IPS-NIHi11 (cell line): ENCODE data around the gene CRNN.

Experiments used
- DNase-seq: peaks from one replicate; pipeline ENCODE4 v3.0.0; 2012; ENCODE audit warnings: mixed read lengths, low spot score

Gene CRNN

GRCh38 chr1:152419917-152420316 is 5.9 kb upstream of the CRNN start:
- DNase-seq, result no peak

DNA sequence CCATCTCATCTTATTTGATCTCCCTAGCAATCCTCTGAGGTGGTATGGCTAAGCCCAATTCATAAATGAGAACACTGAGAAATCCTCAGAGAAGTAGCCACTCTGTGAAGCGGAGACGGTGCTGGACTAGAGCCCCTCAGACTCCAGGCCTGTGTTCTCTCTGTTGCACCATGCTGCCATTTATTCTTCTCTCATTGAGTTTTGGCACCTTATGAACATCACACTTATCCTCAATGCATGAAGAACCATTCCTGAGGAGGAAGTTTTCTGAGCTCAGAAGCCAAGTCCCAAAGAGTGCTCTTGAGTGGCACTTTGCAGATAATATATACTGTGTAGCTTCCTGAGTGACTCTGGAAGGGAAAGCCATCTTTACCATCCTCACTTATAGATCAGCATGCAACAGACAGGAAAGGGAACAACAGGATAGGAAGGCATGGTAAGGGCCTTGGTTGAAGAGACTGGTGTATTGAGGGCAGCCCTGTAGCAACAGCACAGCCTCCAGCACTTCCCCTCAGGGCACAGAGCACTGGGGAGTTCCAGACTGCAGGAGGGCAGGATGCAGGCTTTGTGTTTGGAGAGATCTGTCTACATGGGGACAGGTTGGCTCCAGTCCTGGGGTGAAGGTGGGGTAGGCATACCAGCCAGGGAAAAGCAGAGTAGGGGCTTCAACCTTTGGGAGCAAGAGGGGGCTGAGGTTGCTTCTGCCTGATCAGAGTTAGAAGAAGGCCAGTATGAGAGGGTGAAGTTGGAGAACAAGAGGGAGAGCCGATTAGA is 1.6 kb upstream of the CRNN start:
- no peak for DNase-seq

- no peak for DNase-seq
Measured at GRCh38 chr1:152412756-152413155, 1.3 kb downstream of the CRNN start.

- DNase-seq, result no peak
Measured at GRCh38 chr1:152411134-152411533, 2.9 kb downstream of the CRNN start.

DNA sequence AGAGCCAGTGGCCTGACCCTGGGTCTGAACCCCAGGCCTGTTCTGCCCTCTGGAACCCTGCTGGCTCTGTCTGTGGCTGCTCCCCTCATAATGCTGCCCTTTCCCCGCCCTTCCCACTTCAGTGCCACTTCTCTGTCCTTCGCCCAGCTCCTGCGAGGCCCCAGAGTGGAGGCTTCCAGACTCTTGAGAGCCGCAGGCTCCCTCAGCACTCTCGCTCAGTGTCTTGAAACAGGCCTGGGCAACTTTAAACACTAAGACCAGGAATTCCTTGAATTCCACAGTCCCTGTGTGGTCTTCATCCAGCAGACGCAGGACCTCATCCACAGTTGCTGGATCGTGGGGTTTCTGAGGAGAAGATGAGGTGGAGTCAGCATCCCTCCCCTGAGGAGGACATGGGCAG is 3.5 kb downstream of the CRNN start:
- no peak for DNase-seq

GRCh38 chr1:152410028-152410427 is 4.0 kb downstream of the CRNN start:
- DNase-seq, result no peak

GRCh38 chr1:152408664-152409063 is 5.4 kb downstream of the CRNN start:
- no peak for DNase-seq

DNA sequence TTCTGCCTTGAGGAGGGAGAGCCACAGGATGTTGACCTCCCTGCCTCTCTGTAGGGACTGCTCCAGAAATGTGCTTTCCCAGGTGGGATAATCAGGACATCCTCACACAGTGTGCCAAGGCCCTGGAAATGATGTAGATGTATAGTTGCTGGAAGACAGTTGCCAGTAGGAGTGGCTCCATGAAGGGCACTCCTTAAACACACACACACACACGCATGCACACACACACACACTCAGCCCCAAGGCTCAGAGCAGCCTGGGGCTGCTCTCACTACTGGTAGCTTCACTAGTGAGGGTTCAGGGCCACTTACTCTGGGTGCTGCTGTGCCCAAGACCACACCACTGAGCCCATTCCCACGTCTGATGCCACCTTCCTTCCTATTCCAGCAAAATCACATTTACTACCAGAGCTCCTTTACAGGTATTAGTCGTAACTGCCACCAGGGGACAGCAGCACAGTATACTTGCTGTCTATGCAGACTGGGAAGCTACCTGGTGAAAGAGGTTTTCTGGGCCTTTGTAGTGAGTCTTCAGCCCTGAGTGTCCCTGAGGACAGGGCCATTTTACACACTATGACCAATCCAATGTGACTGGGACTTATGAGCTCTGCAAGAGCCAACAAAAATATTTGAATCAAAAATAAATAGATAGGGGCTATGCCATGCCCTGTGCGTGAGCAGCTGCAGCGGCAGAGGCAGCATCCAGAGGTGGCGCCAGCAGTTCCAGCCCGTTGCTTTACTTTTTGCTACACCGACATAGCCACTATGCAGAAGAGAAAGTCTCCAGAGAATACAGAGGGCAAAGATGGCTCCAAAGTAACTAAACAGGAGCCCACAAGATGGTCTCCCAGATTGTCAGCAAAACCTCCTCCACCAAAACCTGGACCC is 15.0 kb downstream of the CRNN start:
- DNase-seq, result peak; percentile 11

- no peak for DNase-seq
Measured at GRCh38 chr1:152397474-152397873, 16.6 kb downstream of the CRNN start.

DNA sequence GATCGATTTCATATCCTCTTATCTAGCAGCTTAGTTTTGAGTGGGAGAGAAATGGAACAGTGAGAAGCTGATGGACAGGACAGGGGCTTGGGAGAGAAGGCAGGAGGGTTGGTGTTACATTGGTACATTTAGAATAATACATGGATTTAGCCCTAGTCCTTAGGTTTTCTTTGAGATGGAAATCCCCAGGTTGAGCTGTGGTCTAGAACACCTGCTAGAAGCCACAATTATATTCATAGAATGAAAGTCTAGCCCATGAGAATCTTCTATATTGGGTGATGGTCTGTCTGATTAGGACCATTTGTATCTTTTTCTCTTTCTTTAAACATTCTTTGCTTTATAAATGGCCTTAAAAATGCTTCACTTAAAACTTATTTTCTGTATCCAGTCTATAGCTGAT is 19.9 kb downstream of the CRNN start:
- no peak for DNase-seq

- DNase-seq, result no peak
Measured at GRCh38 chr1:152392909-152393308, 21.2 kb downstream of the CRNN start.

DNA sequence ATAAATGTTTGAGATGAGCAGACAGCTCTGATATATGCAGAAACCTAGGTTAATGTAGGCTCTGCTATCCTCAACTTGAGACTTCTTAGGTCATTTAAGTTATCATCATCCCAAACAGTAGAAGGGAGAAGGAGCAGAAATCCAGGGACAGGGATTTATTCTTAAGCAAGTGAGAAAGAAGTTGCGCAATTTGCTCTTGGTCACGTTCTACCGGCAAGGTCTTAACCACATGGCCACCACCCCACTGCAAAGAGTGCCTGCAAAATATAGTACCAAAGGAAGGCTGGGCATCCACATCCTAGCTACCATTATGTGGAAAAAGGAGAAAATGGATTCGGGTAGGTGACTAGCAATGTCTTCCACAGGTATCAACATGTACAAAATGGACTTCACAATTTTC is 25.2 kb downstream of the CRNN start:
- no peak for DNase-seq

DNA sequence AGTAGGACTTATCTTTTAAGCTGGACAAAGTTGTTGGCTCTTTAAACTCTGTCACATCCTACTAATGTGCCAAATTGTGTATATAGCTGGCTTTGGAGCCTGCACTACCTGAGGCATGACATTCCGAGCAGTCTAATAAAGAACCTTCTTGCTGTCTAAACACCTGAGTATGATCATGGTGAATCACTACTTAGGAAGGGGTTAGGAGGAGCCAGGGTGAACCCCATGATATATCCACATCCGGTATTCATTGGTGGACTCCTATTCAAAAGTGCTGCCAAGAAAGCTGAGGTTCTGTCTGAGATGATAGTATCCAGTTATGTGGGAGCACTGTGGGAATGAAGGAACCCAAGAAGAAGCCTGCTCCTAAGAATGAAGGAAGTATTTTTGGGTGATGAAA is 27.1 kb downstream of the CRNN start:
- no peak for DNase-seq

DNA sequence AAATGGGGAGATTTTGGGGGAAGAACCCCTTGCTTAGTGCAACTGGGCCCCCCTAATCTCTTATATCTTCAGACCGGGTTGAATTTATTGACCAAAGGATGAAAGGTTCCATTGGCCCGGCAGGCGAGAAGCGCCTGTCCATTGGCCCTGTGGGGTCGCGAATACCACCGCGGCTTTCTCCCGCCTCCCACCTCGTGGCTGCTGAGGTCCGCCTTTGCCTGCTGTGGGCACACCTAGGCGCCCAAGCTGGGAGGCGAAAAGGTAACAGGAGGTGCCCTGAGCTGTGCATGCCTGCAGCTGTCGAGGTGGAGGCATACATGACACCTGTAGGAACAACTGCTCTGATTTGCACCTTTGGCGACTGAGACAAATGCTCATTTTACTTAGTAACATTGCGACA is 33.1 kb downstream of the CRNN start:
- no peak for DNase-seq

GRCh38 chr1:152374451-152374850 is 39.6 kb downstream of the CRNN start:
- DNase-seq, result no peak

GRCh38 chr1:152372672-152373071 is 41.4 kb downstream of the CRNN start:
- no peak for DNase-seq

- DNase-seq, result no peak
Measured at GRCh38 chr1:152367436-152367835, 46.6 kb downstream of the CRNN start.

- DNase-seq, result no peak
Measured at GRCh38 chr1:152359906-152360305, 54.2 kb downstream of the CRNN start, which contains the start of gene FLG2. Gene FLG2, minus strand, starts transcription at chr1:152360006. Its CDS starts 1,122 bp downstream, at chr1:152358884.
